ENCODE data around the gene SORL1. TPM values are rescaled to one million over a fixed set of nuclear protein-coding genes. Genes with fewer than 3 reads are reported as not detected.

Gene SORL1
- polyA plus RNA-seq, 1 donor = 31.0 TPM

GRCh38 chr11:121552154-121552553, 100.0 kb downstream of the SORL1 start:
- no peak for DNase-seq

DNA sequence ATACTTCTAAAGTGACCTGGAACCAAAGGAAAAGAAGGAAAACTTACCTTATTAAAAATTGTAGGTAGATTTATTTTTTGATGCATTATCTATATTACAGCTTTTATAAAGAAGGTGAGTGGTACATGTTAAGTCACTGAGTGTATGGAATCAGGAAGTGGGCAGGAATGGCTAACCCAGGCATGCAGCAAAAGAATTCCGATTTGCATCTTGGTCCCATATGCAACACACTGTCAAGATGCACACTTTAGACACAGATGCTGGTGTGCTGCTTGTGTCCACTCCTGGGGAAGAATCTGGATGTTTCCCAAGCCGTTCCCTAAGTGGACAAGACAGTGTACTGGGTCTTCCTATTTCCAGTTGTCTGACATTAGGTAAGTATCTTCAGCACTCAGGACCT, 100.5 kb downstream of the SORL1 start:
- Histone ChIP-seq H3K9me3 (ENCODE audit: control insufficient read depth, low read depth, low read length) (no peaks in the 10 kb centered on the region), H3K4me3 (ENCODE audit: low read length) (no peak overlapping the region), H3K4me1 (ENCODE audit: control insufficient read depth, insufficient read depth, low read length) (peaks cover 14% of the 10 kb centered on the region), H3K27ac (ENCODE audit: low read length) (no peak overlapping the region), H3K36me3 (ENCODE audit: control insufficient read depth, insufficient read depth, low read length) (peaks cover 40% of the 10 kb centered on the region), H3K27me3 (ENCODE audit: control insufficient read depth, insufficient read depth, low read length) (no peaks in the 10 kb centered on the region)
- no CpG with 5 or more reads among the region's 2 CpGs for WGBS (ENCODE audit: insufficient coverage, low lambda C conversion rate)
- DNase-seq = no peak

More at GRCh38 chr11:121552154-121552553, 100.0 kb downstream of the SORL1 start:
- Histone ChIP-seq H3K4me3 (ENCODE audit: low read length) (no peak overlapping the region), H3K36me3 (ENCODE audit: control insufficient read depth, insufficient read depth, low read length) (peaks cover 39% of the 10 kb centered on the region), H3K9me3 (ENCODE audit: control insufficient read depth, low read depth, low read length) (no peaks in the 10 kb centered on the region), H3K27ac (ENCODE audit: low read length) (no peak overlapping the region), H3K27me3 (ENCODE audit: control insufficient read depth, insufficient read depth, low read length) (no peaks in the 10 kb centered on the region), H3K4me1 (ENCODE audit: control insufficient read depth, insufficient read depth, low read length) (peaks cover 14% of the 10 kb centered on the region)
- WGBS (ENCODE audit: insufficient coverage, low lambda C conversion rate) = 100% methylated on average over 1 of the region's 5 CpGs

- no peak overlapping the region for H3K4me3 ChIP-seq (ENCODE audit: low read length)
- no peaks in the 10 kb centered on the region for H3K9me3 ChIP-seq (ENCODE audit: control insufficient read depth, low read depth, low read length)
- no peaks in the 10 kb centered on the region for H3K27me3 ChIP-seq (ENCODE audit: control insufficient read depth, insufficient read depth, low read length)
- peak overlapping the region; percentile 58 for H3K27ac ChIP-seq (ENCODE audit: low read length)
- H3K4me1 ChIP-seq (ENCODE audit: control insufficient read depth, insufficient read depth, low read length) = peaks cover 14% of the 10 kb centered on the region
- peaks cover 42% of the 10 kb centered on the region for H3K36me3 ChIP-seq (ENCODE audit: control insufficient read depth, insufficient read depth, low read length)
- DNase-seq = no peak
- WGBS (ENCODE audit: insufficient coverage, low lambda C conversion rate) = 80% methylated on average over 1 of the region's 3 CpGs
These were observed 101.3 kb downstream of the SORL1 start for GRCh38 chr11:121553389-121553788.

DNA sequence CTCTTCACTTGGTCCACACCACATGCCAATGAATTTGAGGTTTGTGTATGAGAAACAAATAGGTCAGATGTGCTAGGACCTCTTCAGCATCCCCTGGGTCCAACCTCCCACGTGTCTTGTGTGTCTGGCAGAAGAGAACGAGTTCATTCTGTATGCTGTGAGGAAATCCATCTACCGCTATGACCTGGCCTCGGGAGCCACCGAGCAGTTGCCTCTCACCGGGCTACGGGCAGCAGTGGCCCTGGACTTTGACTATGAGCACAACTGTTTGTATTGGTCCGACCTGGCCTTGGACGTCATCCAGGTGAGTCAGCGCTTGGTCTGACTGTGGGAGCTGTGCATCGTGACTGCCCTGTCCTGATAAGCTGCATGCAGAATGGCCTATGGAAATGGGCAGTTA, 101.7 kb downstream of the SORL1 start:
- peaks cover 46% of the 10 kb centered on the region for H3K36me3 ChIP-seq (ENCODE audit: control insufficient read depth, insufficient read depth, low read length)
- H3K9me3 ChIP-seq (ENCODE audit: control insufficient read depth, low read depth, low read length) = no peaks in the 10 kb centered on the region
- no peaks in the 10 kb centered on the region for H3K27me3 ChIP-seq (ENCODE audit: control insufficient read depth, insufficient read depth, low read length)
- no peak overlapping the region for H3K4me3 ChIP-seq (ENCODE audit: low read length)
- peaks cover 14% of the 10 kb centered on the region for H3K4me1 ChIP-seq (ENCODE audit: control insufficient read depth, insufficient read depth, low read length)
- WGBS (ENCODE audit: insufficient coverage, low lambda C conversion rate) = no CpG with 5 or more reads among the region's 11 CpGs
- peak overlapping the region; percentile 84 for H3K27ac ChIP-seq (ENCODE audit: low read length)
- peak; percentile 92 to 95 for DNase-seq

- Histone ChIP-seq H3K36me3 (ENCODE audit: control insufficient read depth, insufficient read depth, low read length) (peaks cover 53% of the 10 kb centered on the region), H3K9me3 (ENCODE audit: control insufficient read depth, low read depth, low read length) (no peaks in the 10 kb centered on the region), H3K4me3 (ENCODE audit: low read length) (no peak overlapping the region), H3K27me3 (ENCODE audit: control insufficient read depth, insufficient read depth, low read length) (no peaks in the 10 kb centered on the region), H3K27ac (ENCODE audit: low read length) (peak overlapping the region; percentile 84), H3K4me1 (ENCODE audit: control insufficient read depth, insufficient read depth, low read length) (peaks cover 15% of the 10 kb centered on the region)
- DNase-seq = no peak
- WGBS (ENCODE audit: insufficient coverage, low lambda C conversion rate) = no CpG with 5 or more reads among the region's 2 CpGs
These were observed 102.4 kb downstream of the SORL1 start for GRCh38 chr11:121554552-121554951.

DNA sequence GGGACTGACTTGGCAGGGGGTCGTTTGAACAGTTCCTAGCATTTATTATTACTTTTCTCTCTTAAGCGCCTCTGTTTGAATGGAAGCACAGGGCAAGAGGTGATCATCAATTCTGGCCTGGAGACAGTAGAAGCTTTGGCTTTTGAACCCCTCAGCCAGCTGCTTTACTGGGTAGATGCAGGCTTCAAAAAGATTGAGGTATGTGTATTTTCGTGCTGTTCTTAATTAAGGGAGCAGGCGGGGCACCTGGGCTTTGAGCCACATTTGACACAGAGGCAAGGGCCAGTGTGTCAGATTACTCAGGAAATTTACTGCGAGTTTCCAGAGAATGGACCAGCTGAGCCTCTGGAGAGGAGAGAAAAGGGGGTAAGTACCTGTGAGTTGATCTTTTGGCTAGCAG, 103.0 kb downstream of the SORL1 start:
- Histone ChIP-seq H3K27me3 (ENCODE audit: control insufficient read depth, insufficient read depth, low read length) (no peaks in the 10 kb centered on the region), H3K36me3 (ENCODE audit: control insufficient read depth, insufficient read depth, low read length) (peaks cover 50% of the 10 kb centered on the region), H3K27ac (ENCODE audit: low read length) (no peak overlapping the region), H3K4me1 (ENCODE audit: control insufficient read depth, insufficient read depth, low read length) (peaks cover 20% of the 10 kb centered on the region), H3K9me3 (ENCODE audit: control insufficient read depth, low read depth, low read length) (no peaks in the 10 kb centered on the region), H3K4me3 (ENCODE audit: low read length) (no peak overlapping the region)
- 83% methylated on average over 1 of the region's 5 CpGs for whole genome bisulfite sequencing (ENCODE audit: insufficient coverage, low lambda C conversion rate)
- no peak for DNase-seq

DNA sequence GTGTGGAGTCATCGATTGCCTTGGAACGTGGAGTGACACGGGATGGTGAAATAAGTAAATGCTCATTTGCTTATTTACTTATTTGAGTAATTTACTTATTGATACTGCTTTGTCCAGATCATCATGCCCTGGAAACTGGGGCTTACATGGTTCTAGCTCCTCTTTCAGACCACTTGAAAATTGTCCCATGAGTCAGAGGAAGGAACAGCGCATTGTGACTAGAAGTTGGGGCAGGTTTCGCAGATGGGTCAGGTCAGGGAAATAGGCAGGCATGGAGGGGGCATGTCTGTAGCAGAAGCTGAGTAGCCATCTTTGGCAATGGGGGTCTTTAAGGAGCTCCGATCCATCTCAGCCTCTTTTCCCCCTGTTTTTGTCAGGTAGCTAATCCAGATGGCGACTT, 104.8 kb downstream of the SORL1 start:
- H3K27ac ChIP-seq (ENCODE audit: low read length) = no peak overlapping the region
- peaks cover 46% of the 10 kb centered on the region for H3K36me3 ChIP-seq (ENCODE audit: control insufficient read depth, insufficient read depth, low read length)
- no peaks in the 10 kb centered on the region for H3K27me3 ChIP-seq (ENCODE audit: control insufficient read depth, insufficient read depth, low read length)
- no peak overlapping the region for H3K4me3 ChIP-seq (ENCODE audit: low read length)
- WGBS (ENCODE audit: insufficient coverage, low lambda C conversion rate) = no CpG with 5 or more reads among the region's 7 CpGs
- DNase-seq = no peak
- no peaks in the 10 kb centered on the region for H3K9me3 ChIP-seq (ENCODE audit: control insufficient read depth, low read depth, low read length)
- peaks cover 29% of the 10 kb centered on the region for H3K4me1 ChIP-seq (ENCODE audit: control insufficient read depth, insufficient read depth, low read length)

- H3K36me3 ChIP-seq (ENCODE audit: control insufficient read depth, insufficient read depth, low read length) = peaks cover 42% of the 10 kb centered on the region
- WGBS (ENCODE audit: insufficient coverage, low lambda C conversion rate) = no CpG with 5 or more reads among the region's 8 CpGs
- H3K4me1 ChIP-seq (ENCODE audit: control insufficient read depth, insufficient read depth, low read length) = peaks cover 29% of the 10 kb centered on the region
These were observed 105.2 kb downstream of the SORL1 start for GRCh38 chr11:121557348-121557747.

GRCh38 chr11:121559606-121560200, 107.6 kb downstream of the SORL1 start:
- no CpG with 5 or more reads among the region's 6 CpGs for WGBS (ENCODE audit: insufficient coverage, low lambda C conversion rate)
- no peaks in the 10 kb centered on the region for H3K9me3 ChIP-seq (ENCODE audit: control insufficient read depth, low read depth, low read length)
- H3K4me1 ChIP-seq (ENCODE audit: control insufficient read depth, insufficient read depth, low read length) = peaks cover 24% of the 10 kb centered on the region
- peak overlapping the region; percentile 51 for H3K27ac ChIP-seq (ENCODE audit: low read length)
- DNase-seq = no peak
- H3K4me3 ChIP-seq (ENCODE audit: low read length) = no peak overlapping the region
- H3K27me3 ChIP-seq (ENCODE audit: control insufficient read depth, insufficient read depth, low read length) = no peaks in the 10 kb centered on the region
- peaks cover 41% of the 10 kb centered on the region for H3K36me3 ChIP-seq (ENCODE audit: control insufficient read depth, insufficient read depth, low read length)

More at GRCh38 chr11:121557348-121557747, 105.2 kb downstream of the SORL1 start:
- DNase-seq = no peak
- Histone ChIP-seq H3K27me3 (ENCODE audit: control insufficient read depth, insufficient read depth, low read length) (no peaks in the 10 kb centered on the region), H3K27ac (ENCODE audit: low read length) (no peak overlapping the region), H3K4me3 (ENCODE audit: low read length) (no peak overlapping the region), H3K9me3 (ENCODE audit: control insufficient read depth, low read depth, low read length) (no peaks in the 10 kb centered on the region)

- peak in 1 of 2 donors; percentile 50 for DNase-seq
- H3K27me3 ChIP-seq (ENCODE audit: control insufficient read depth, insufficient read depth, low read length) = no peaks in the 10 kb centered on the region
- no peaks in the 10 kb centered on the region for H3K9me3 ChIP-seq (ENCODE audit: control insufficient read depth, low read depth, low read length)
- no peak overlapping the region for H3K4me3 ChIP-seq (ENCODE audit: low read length)
- peak overlapping the region; percentile 51 for H3K27ac ChIP-seq (ENCODE audit: low read length)
- peaks cover 26% of the 10 kb centered on the region for H3K4me1 ChIP-seq (ENCODE audit: control insufficient read depth, insufficient read depth, low read length)
- H3K36me3 ChIP-seq (ENCODE audit: control insufficient read depth, insufficient read depth, low read length) = peaks cover 36% of the 10 kb centered on the region
These were observed 108.1 kb downstream of the SORL1 start for GRCh38 chr11:121560236-121560635.

GRCh38 chr11:121561240-121561639, 109.1 kb downstream of the SORL1 start:
- Histone ChIP-seq H3K36me3 (ENCODE audit: control insufficient read depth, insufficient read depth, low read length) (peaks cover 29% of the 10 kb centered on the region), H3K9me3 (ENCODE audit: control insufficient read depth, low read depth, low read length) (no peaks in the 10 kb centered on the region), H3K27me3 (ENCODE audit: control insufficient read depth, insufficient read depth, low read length) (no peaks in the 10 kb centered on the region), H3K4me1 (ENCODE audit: control insufficient read depth, insufficient read depth, low read length) (peaks cover 33% of the 10 kb centered on the region), H3K27ac (ENCODE audit: low read length) (no peak overlapping the region), H3K4me3 (ENCODE audit: low read length) (no peak overlapping the region)
- no peak for DNase-seq
- no CpG with 5 or more reads among the region's 5 CpGs for whole genome bisulfite sequencing (ENCODE audit: insufficient coverage, low lambda C conversion rate)

Measured in large intestine (tissue), 3 donors.